Natural killer cell (primary cell): ENCODE results near the gene RILPL2. TPM values are rescaled to one million over a fixed set of nuclear protein-coding genes. Genes with fewer than 3 reads are reported as not detected.

Experiments
- ATAC-seq, 3 donors: fragments of 150-1000 bp in 2 of 3; fragments of 200-7000 bp in 1 of 3; cut with Tn5 transposase; 1 replicate in 1 of 3; 2 replicates in 2 of 3; pipeline ENCODE4 v1.10.0; 2021; ENCODE audit warnings: mild to moderate bottlenecking in 2 of 3, moderate library complexity in 2 of 3
- DNase-seq, 2 donors: peaks; one replicate each; pipeline versions ENCODE4 v3.0.0 to v3.0.0-alpha.2; 2013 to 2021; ENCODE audit warnings: mixed read lengths in 1 of 2
- H3K27ac ChIP-seq: one replicate; pipeline ENCODE4 v1.5.1; 2013; ENCODE audit warnings: mild to moderate bottlenecking, low read length
- H3K27me3 ChIP-seq: one replicate; pipeline ENCODE4 v1.6.1; 2013; ENCODE audit warnings: low read length; ENCODE audit not compliant: control insufficient read depth, insufficient read depth
- H3K36me3 ChIP-seq: one replicate; pipeline ENCODE4 v1.6.1; 2013; ENCODE audit warnings: low read length; ENCODE audit not compliant: control insufficient read depth, insufficient read depth
- H3K4me1 ChIP-seq: one replicate; pipeline ENCODE4 v1.6.1; 2013; ENCODE audit warnings: low read length; ENCODE audit not compliant: control insufficient read depth, insufficient read depth
- H3K4me3 ChIP-seq: one replicate; pipeline ENCODE4 v1.5.1; 2013; ENCODE audit warnings: low read length
- H3K9me3 ChIP-seq: one replicate; pipeline ENCODE4 v1.6.1; 2013; ENCODE audit warnings: low read length; ENCODE audit not compliant: control insufficient read depth, insufficient read depth
- H3K27ac Mint-ChIP-seq, 2 donors: one replicate each; pipeline ENCODE4 v1.8.0; 2022; ENCODE audit warnings: mild to moderate bottlenecking in 2 of 2, mixed read lengths in 2 of 2, moderate library complexity in 1 of 2
- H3K27me3 Mint-ChIP-seq, 2 donors: one replicate each; pipeline ENCODE4 v1.8.0; 2022; ENCODE audit warnings: low read depth in 2 of 2, mixed read lengths in 2 of 2
- H3K36me3 Mint-ChIP-seq: one replicate; pipeline ENCODE4 v1.8.0; 2022; ENCODE audit warnings: mixed read lengths
- H3K4me1 Mint-ChIP-seq, 2 donors: one replicate each; pipeline ENCODE4 v1.8.0; 2022; ENCODE audit warnings: mixed read lengths in 2 of 2
- H3K4me3 Mint-ChIP-seq: one replicate; pipeline ENCODE4 v1.8.0; 2022; ENCODE audit warnings: mild to moderate bottlenecking, moderate library complexity, mixed read lengths
- H3K9me3 Mint-ChIP-seq, 2 donors: one replicate each; pipeline ENCODE4 v1.8.0; 2022; ENCODE audit warnings: mixed read lengths in 2 of 2
- CTCF ChIP-seq: fragments of 200-600 bp; IDR thresholded peaks from one replicate; pipeline ENCODE4 v1.8.0; 2022; ENCODE audit warnings: antibody characterized with exemption
- WGBS: methylation state at CpG from one replicate; pipeline ENCODE4 v1.1.7; 2013; ENCODE audit warnings: missing lambda C conversion rate; ENCODE audit not compliant: insufficient coverage; 5-methylcytosine and 5-hydroxymethylcytosine counted together
- intact Hi-C: fragments of 100-400 bp; cut with micrococcal nuclease; formaldehyde crosslinking; loops from one replicate; pipeline ENCODE4 v1.14.2; 2022
- total RNA-seq, 4 donors: library from RNA; stranded (reverse); fragments of 120-200 nt in 1 of 4; gene quantifications; one replicate each; pipeline versions ENCODE4 v1.2.3 to v1.2.4, GENCODE V29; 2013 to 2022

The RILPL2 gene
- total RNA-seq, 3 donors from 2014 or later (not counting 1 experiment from before 2014, with no cell fraction given), result 3.6 to 5.5 (median 4.4) TPM

- no peak overlapping the region for H3K27ac ChIP-seq
- DNase-seq (no peak), ATAC-seq (no peak)
- Mint-ChIP-seq H3K27me3 (no peaks in the 10 kb centered on the region), H3K4me1 (peaks cover 0 to 5% of the 10 kb centered on the region in 2 donors), H3K9me3 (no peaks in the 10 kb centered on the region), H3K4me3 (no peak overlapping the region), H3K36me3 (no peaks in the 10 kb centered on the region), H3K27ac (no peak overlapping the region)
- H3K9me3 ChIP-seq, result no peaks in the 10 kb centered on the region
- WGBS, result 90% methylated on average over 11 of the region's 11 CpGs
- no peak overlapping the region for H3K4me3 ChIP-seq
- no peak for TF ChIP-seq CTCF
- H3K4me1 ChIP-seq, result no peaks in the 10 kb centered on the region
- intact Hi-C loops, result no loop called here
- no peaks in the 10 kb centered on the region for H3K36me3 ChIP-seq
- H3K27me3 ChIP-seq, result no peaks in the 10 kb centered on the region
These were observed 41.6 kb upstream of the RILPL2 start for GRCh38 chr12:123478069-123478468.

GRCh38 chr12:123475246-123475703 lies 38.8 kb upstream of the RILPL2 start:
- Histone ChIP-seq H3K36me3 (peaks cover 11% of the 10 kb centered on the region), H3K27me3 (no peaks in the 10 kb centered on the region), H3K27ac (no peak overlapping the region), H3K9me3 (no peaks in the 10 kb centered on the region), H3K4me1 (no peaks in the 10 kb centered on the region), H3K4me3 (no peak overlapping the region)
- Mint-ChIP-seq H3K4me3 (no peak overlapping the region), H3K36me3 (peaks cover 6% of the 10 kb centered on the region), H3K27ac (peak overlapping the region in 1 of 2 donors; percentile 31), H3K4me1 (peaks cover 0 to 5% of the 10 kb centered on the region in 2 donors), H3K27me3 (no peaks in the 10 kb centered on the region), H3K9me3 (no peaks in the 10 kb centered on the region)
- intact Hi-C loops, result no loop called here
- DNase-seq, result no peak
- WGBS, result 93% methylated on average over 15 of the region's 15 CpGs
- no peak for ATAC-seq
- TF ChIP-seq CTCF, result no peak

- Mint-ChIP-seq H3K9me3 (no peaks in the 10 kb centered on the region), H3K27ac (peak overlapping the region in 1 of 2 donors; percentile 31), H3K4me3 (no peak overlapping the region), H3K27me3 (no peaks in the 10 kb centered on the region), H3K36me3 (peaks cover 6% of the 10 kb centered on the region), H3K4me1 (peaks cover 0 to 5% of the 10 kb centered on the region in 2 donors)
- ATAC-seq (no peak), DNase-seq (peak in 1 of 2 donors; percentile 52)
- Histone ChIP-seq H3K9me3 (no peaks in the 10 kb centered on the region), H3K4me1 (no peaks in the 10 kb centered on the region), H3K27me3 (no peaks in the 10 kb centered on the region), H3K27ac (no peak overlapping the region), H3K4me3 (no peak overlapping the region), H3K36me3 (peaks cover 11% of the 10 kb centered on the region)
- WGBS, result 85% methylated on average over 13 of the region's 13 CpGs
- intact Hi-C loops, result no loop called here
- TF ChIP-seq CTCF, result no peak
These were observed 38.2 kb upstream of the RILPL2 start for GRCh38 chr12:123474485-123475245.
